Measurements from ENCODE around the gene TTF1. TPM values are rescaled to one million over a fixed set of nuclear protein-coding genes. Genes with fewer than 3 reads are reported as not detected.

TTF1 gene
- total RNA-seq, 1 donor from 2014 or later = 4.9 TPM

DNA sequence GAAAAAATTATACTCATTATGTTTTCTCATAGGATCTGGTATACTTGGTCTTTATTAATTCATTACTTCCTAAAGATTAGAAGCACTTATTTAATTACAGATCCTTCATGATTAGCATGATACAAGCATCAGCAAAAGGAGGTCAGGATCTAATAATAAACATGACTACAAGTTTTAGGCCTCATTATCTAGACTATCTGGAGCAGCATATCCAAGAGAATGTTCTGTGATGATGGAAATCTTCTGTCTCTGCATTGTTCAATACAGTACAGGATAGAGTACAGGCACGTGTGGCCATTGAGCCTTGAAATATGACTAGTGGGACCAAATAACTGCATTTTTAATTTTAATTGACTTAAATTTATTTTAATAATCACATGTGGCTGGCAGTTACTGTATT, 73.1 kb downstream of the TTF1 start:
- no peak overlapping the region for H3K27ac ChIP-seq
- H3K9me3 ChIP-seq = no peaks in the 10 kb centered on the region
- H3K27me3 ChIP-seq = no peaks in the 10 kb centered on the region
- no peak overlapping the region for H3K4me3 ChIP-seq
- no peak for TF ChIP-seq POLR2AphosphoS5 (IDR thresholded peaks at IDR 0.05; ENCODE audit: insufficient read depth in 1 of 2, low read depth in 1 of 2)
- no peak for TF ChIP-seq CTCF (IDR thresholded peaks at IDR 0.05)
- TF ChIP-seq POLR2A (IDR thresholded peaks at IDR 0.05) = no peak
- DNase-seq (ENCODE audit: extremely low spot score in 2 of 2) = no peak
- no peaks in the 10 kb centered on the region for H3K4me1 ChIP-seq
- intact Hi-C loops (cut with DNase I) = no loop called here
- H3K36me3 ChIP-seq = peaks cover 4 to 76% of the 10 kb centered on the region in 2 donors

GRCh38 chr9:132328580-132328979, 78.1 kb downstream of the TTF1 start:
- Histone ChIP-seq H3K36me3 (peaks cover under 1 to 49% of the 10 kb centered on the region in 2 donors), H3K27me3 (no peaks in the 10 kb centered on the region), H3K4me3 (no peak overlapping the region), H3K27ac (no peak overlapping the region), H3K9me3 (no peaks in the 10 kb centered on the region), H3K4me1 (no peaks in the 10 kb centered on the region)
- intact Hi-C loops (cut with DNase I) = no loop called here
- TF ChIP-seq CTCF (IDR thresholded peaks at IDR 0.05) (no peak), POLR2A (IDR thresholded peaks at IDR 0.05) (no peak), POLR2AphosphoS5 (IDR thresholded peaks at IDR 0.05; ENCODE audit: insufficient read depth in 1 of 2, low read depth in 1 of 2) (no peak)
- DNase-seq (ENCODE audit: extremely low spot score in 2 of 2) = no peak

DNA sequence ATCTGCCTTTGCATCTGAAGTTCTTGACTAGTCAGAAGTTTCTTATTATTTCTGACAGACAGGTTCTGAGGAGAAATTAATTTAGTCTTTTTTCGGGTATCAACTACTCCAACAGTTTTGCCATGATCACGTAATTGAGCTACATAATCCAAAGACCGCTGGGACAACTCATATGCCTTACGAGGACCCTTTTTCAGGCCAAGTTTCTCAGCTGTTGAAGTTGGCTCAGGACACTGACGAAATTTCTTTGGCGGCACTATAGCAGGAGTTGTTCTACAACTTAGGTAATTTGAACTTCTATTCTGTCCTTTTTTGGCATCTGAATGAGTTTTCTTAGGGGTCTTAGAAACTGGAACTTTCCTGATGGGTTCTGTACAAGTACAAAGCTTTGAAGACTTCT, 79.1 kb downstream of the TTF1 start:
- intact Hi-C loops (cut with DNase I) = no loop called here
- H3K4me1 ChIP-seq = no peaks in the 10 kb centered on the region
- H3K27me3 ChIP-seq = no peaks in the 10 kb centered on the region
- no peak for DNase-seq (ENCODE audit: extremely low spot score in 2 of 2)
- H3K4me3 ChIP-seq = no peak overlapping the region
- peaks cover 0 to 46% of the 10 kb centered on the region in 2 donors for H3K36me3 ChIP-seq
- no peaks in the 10 kb centered on the region for H3K9me3 ChIP-seq
- H3K27ac ChIP-seq = no peak overlapping the region
- TF ChIP-seq POLR2AphosphoS5 (IDR thresholded peaks at IDR 0.05; ENCODE audit: insufficient read depth in 1 of 2, low read depth in 1 of 2) = no peak
- TF ChIP-seq CTCF (IDR thresholded peaks at IDR 0.05) = no peak
- TF ChIP-seq POLR2A (IDR thresholded peaks at IDR 0.05) = no peak

Small RNA genes within 50 kb of the gene (small RNA-seq; reads per million reads assigned to genes)
- not detected for gene RNU5D-2P

Other genes with a start within 250 kb of the TTF1 start
- 0.98 TPM for gene NTNG2, start 244.8 kb downstream of the TTF1 start, total RNA-seq
- 44.2 TPM for gene SETX, start 51.9 kb downstream of the TTF1 start, total RNA-seq
- not detected for gene CFAP77, start 3.4 kb upstream of the TTF1 start, total RNA-seq
- not detected for gene BARHL1, start 175.8 kb upstream of the TTF1 start, total RNA-seq

Data from vagina (tissue), 2 donors.